LHCN-M2 (cell line): ENCODE data around the gene BPHL. TPM values are rescaled to one million over a fixed set of nuclear protein-coding genes. Genes with fewer than 3 reads are reported as not detected.
"Not testable (repeated sequence)": the region's sequence is repeated elsewhere in the genome, so short reads cannot be mapped to it uniquely, and the experiment has no call there.

Experiments
- DNase-seq: peaks from one replicate; pipeline ENCODE4 v3.0.0-alpha.2; 2012; ENCODE audit warnings: low read depth
- total RNA-seq: library from RNA; depleted of rRNA; stranded (reverse); fragments of >200 nt; gene quantifications from 2 replicates; pipeline ENCODE4 v1.2.3, GENCODE V29; 2014

Gene BPHL
- total RNA-seq, 1 experiment from 2014 or later: 28.0 TPM

- not testable (repeated sequence) for DNase-seq
Measured at GRCh38 chr6:3178666-3179065, 60.2 kb downstream of the BPHL start.

- not testable (repeated sequence) for DNase-seq
Measured at GRCh38 chr6:3179945-3180344, 61.4 kb downstream of the BPHL start.

- no peak for DNase-seq
Measured at GRCh38 chr6:3181105-3181504, 62.6 kb downstream of the BPHL start.

GRCh38 chr6:3183066-3183465 lies 64.6 kb downstream of the BPHL start:
- DNase-seq: no peak

GRCh38 chr6:3186974-3187382 lies 68.5 kb downstream of the BPHL start:
- DNase-seq: no peak

- no peak for DNase-seq
Measured at GRCh38 chr6:3188262-3188661, 69.8 kb downstream of the BPHL start.

GRCh38 chr6:3189192-3189591 lies 70.7 kb downstream of the BPHL start:
- DNase-seq: not testable (repeated sequence)

- no peak for DNase-seq
Measured at GRCh38 chr6:3190056-3190455, 71.5 kb downstream of the BPHL start.

GRCh38 chr6:3190779-3191178 lies 72.3 kb downstream of the BPHL start:
- no peak for DNase-seq

GRCh38 chr6:3193102-3193849 lies 74.8 kb downstream of the BPHL start:
- DNase-seq: no peak

GRCh38 chr6:3194535-3195419 lies 76.3 kb downstream of the BPHL start:
- no peak for DNase-seq

GRCh38 chr6:3195420-3195694 lies 76.8 kb downstream of the BPHL start:
- DNase-seq: no peak

- no peak for DNase-seq
Measured at GRCh38 chr6:3195695-3196497, 77.4 kb downstream of the BPHL start.

- no peak for DNase-seq
Measured at GRCh38 chr6:3196770-3197169, 78.3 kb downstream of the BPHL start.

- DNase-seq: not testable (repeated sequence)
Measured at GRCh38 chr6:3197734-3198133, 79.2 kb downstream of the BPHL start.

GRCh38 chr6:3199382-3199781 lies 80.9 kb downstream of the BPHL start:
- DNase-seq: no peak

- DNase-seq: no peak
Measured at GRCh38 chr6:3200682-3201081, 82.2 kb downstream of the BPHL start.

GRCh38 chr6:3201388-3201787 lies 82.9 kb downstream of the BPHL start:
- no peak for DNase-seq
